Keratinocyte (primary cell): Measurements from ENCODE around the gene SPATA2. TPM values are rescaled to one million over a fixed set of nuclear protein-coding genes. Genes with fewer than 3 reads are reported as not detected.
"Not testable (repeated sequence)": the region's sequence is repeated elsewhere in the genome, so short reads cannot be mapped to it uniquely, and the experiment has no call there.

Source experiments
- DNase-seq: peaks from one replicate; pipeline ENCODE4 v3.0.0-alpha.2; 2011; ENCODE audit warnings: low read depth, missing footprints, low spot score
- FAIRE-seq: peaks from 2 replicates; lab custom pipeline; 2011; peaks lifted over from hg19 to GRCh38; lab: Jason Lieb, UNC
- H2AFZ ChIP-seq: 2 replicates; pipeline ENCODE4 v1.6.0; 2012; ENCODE audit warnings: low read length, control low read depth, inconsistent platforms; ENCODE audit not compliant: control insufficient read depth
- H3K27ac ChIP-seq: 2 replicates; pipeline ENCODE4 v1.5.1; 2011; ENCODE audit warnings: low read length; ENCODE audit not compliant: control insufficient read depth, insufficient read depth
- H3K27me3 ChIP-seq: 3 replicates; pipeline ENCODE4 v1.6.0; 2011; ENCODE audit warnings: low read length; ENCODE audit not compliant: control insufficient read depth, insufficient read depth; ENCODE audit errors: extremely low read depth
- H3K36me3 ChIP-seq, 2 experiments: 2 replicates in 1 of 2; 3 replicates in 1 of 2; pipeline ENCODE4 v1.5.1; 2011; ENCODE audit warnings: low read length in 2 of 2, mild to moderate bottlenecking in 1 of 2; ENCODE audit not compliant: control insufficient read depth in 2 of 2, insufficient read depth in 2 of 2; ENCODE audit errors: extremely low read depth in 1 of 2
- H3K4me1 ChIP-seq: 3 replicates; pipeline ENCODE4 v1.5.1; 2011; ENCODE audit warnings: low read length; ENCODE audit not compliant: control insufficient read depth, insufficient read depth; ENCODE audit errors: extremely low read depth
- H3K4me2 ChIP-seq: 3 replicates; pipeline ENCODE4 v1.6.0; 2011; ENCODE audit warnings: low read depth, low read length; ENCODE audit not compliant: control insufficient read depth, insufficient read depth; ENCODE audit errors: extremely low read depth
- H3K4me3 ChIP-seq, 3 experiments: fragments of 200-600 bp in 1 of 3; sonication (generic) in 1 of 3; 2 replicates in 2 of 3; 3 replicates in 1 of 3; pipeline ENCODE4 v1.5.1; 2011 to 2016; ENCODE audit warnings: low read length in 3 of 3, mild to moderate bottlenecking in 3 of 3, control low read depth in 2 of 3, inconsistent platforms in 1 of 3, low read depth in 1 of 3, mixed read lengths in 1 of 3, mixed run types in 1 of 3, moderate library complexity in 1 of 3; ENCODE audit not compliant: control insufficient read depth in 2 of 3, insufficient read depth in 2 of 3; ENCODE audit errors: extremely low read depth in 1 of 3
- H3K79me2 ChIP-seq: 2 replicates; pipeline ENCODE4 v1.6.0; 2012; ENCODE audit warnings: low read length; ENCODE audit not compliant: control insufficient read depth, insufficient read depth
- H3K9ac ChIP-seq: 3 replicates; pipeline ENCODE4 v1.6.0; 2011; ENCODE audit warnings: low read length; ENCODE audit not compliant: control insufficient read depth, insufficient read depth; ENCODE audit errors: extremely low read depth
- H3K9me1 ChIP-seq: 3 replicates; pipeline ENCODE4 v1.6.0; 2011; ENCODE audit warnings: low read length; ENCODE audit not compliant: control insufficient read depth, insufficient read depth; ENCODE audit errors: extremely low read depth
- H3K9me3 ChIP-seq: 2 replicates; pipeline ENCODE4 v1.5.1; 2012; ENCODE audit warnings: low read depth, low read length; ENCODE audit not compliant: control insufficient read depth
- H4K20me1 ChIP-seq: 3 replicates; pipeline ENCODE4 v1.6.0; 2011; ENCODE audit warnings: low read length; ENCODE audit not compliant: control insufficient read depth, insufficient read depth; ENCODE audit errors: extremely low read depth
- EZH2 ChIP-seq: IDR thresholded peaks from one replicate; pipeline ENCODE4 v1.6.1; 2012; ENCODE audit warnings: inconsistent platforms, mild to moderate bottlenecking, low read length, moderate library complexity
- dilution Hi-C: fragments of 300-500 bp; cut with MboI; formaldehyde crosslinking; loops from one replicate; pipeline ENCODE4 v1.7.0; 2020; ENCODE audit warnings: low sequenced_read_pairs; ENCODE audit not compliant: extremely low pct_ligation_motif_present
- polyA plus RNA-seq, 5 experiments: library from polyadenylated mRNA; depleted of rRNA in 3 of 5; stranded (reverse) in 3 of 5; stranded (forward) in 1 of 5; unstranded in 1 of 5; fragments of >200 nt; gene quantifications; 1 replicate in 1 of 5; 2 replicates in 3 of 5; 3 replicates in 1 of 5; pipeline versions ENCODE4 v1.2.1 to v1.2.3, GENCODE V29; 2011 to 2012; ENCODE audit warnings: missing spikeins in 2 of 5, low read depth in 1 of 5, low replicate concordance in 1 of 5
- TF ChIP-seq, protein P1 (sequence below), 3 experiments: IDR thresholded peaks in 1 of 3; conservative IDR thresholded peaks in 1 of 3; optimal IDR thresholded peaks in 1 of 3; 2 replicates in 2 of 3; 3 replicates in 1 of 3; pipeline versions ENCODE3 to v1.5.1; 2011; ENCODE audit warnings: low read length in 3 of 3, mild to moderate bottlenecking in 3 of 3, moderate library complexity in 2 of 3, control low read depth in 1 of 3, inconsistent platforms in 1 of 3; ENCODE audit not compliant: insufficient read depth in 2 of 3; ENCODE audit errors: extremely low read depth in 1 of 3

SPATA2 gene
- polyA plus RNA-seq, 1 donor (not counting 4 experiments of a cell fraction or from before 2014, with no cell fraction given) = 3.2 TPM

DNA sequence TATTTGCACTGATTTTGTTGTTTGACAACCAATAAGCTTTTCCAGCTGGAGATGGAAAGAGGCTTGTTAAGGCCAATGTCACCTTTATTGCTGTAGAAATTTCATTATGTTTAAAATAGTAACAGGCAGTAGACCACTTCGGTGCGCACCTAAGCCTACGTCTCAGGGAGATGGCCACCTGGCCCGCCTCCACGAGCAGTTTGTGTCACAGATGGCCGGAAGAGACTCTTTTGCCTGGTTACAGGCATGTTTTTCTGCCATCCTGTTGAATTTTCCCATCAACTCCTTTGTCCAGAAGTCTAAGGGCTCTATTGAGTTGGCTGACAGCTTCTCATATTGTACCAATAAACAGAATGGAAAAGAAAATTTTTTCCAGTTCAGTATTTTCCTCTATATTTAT lies 51.7 kb downstream of the SPATA2 start:
- H3K27ac ChIP-seq = no peak overlapping the region
- H3K9me1 ChIP-seq = no peaks in the 10 kb centered on the region
- DNase-seq = no peak
- TF ChIP-seq EZH2 = no peak
- TF ChIP-seq, protein P1, sequence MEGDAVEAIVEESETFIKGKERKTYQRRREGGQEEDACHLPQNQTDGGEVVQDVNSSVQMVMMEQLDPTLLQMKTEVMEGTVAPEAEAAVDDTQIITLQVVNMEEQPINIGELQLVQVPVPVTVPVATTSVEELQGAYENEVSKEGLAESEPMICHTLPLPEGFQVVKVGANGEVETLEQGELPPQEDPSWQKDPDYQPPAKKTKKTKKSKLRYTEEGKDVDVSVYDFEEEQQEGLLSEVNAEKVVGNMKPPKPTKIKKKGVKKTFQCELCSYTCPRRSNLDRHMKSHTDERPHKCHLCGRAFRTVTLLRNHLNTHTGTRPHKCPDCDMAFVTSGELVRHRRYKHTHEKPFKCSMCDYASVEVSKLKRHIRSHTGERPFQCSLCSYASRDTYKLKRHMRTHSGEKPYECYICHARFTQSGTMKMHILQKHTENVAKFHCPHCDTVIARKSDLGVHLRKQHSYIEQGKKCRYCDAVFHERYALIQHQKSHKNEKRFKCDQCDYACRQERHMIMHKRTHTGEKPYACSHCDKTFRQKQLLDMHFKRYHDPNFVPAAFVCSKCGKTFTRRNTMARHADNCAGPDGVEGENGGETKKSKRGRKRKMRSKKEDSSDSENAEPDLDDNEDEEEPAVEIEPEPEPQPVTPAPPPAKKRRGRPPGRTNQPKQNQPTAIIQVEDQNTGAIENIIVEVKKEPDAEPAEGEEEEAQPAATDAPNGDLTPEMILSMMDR (optimal IDR thresholded peaks at IDR 0.05 in 1 of 3, IDR thresholded peaks at IDR 0.05 in 1 of 3, conservative IDR thresholded peaks at IDR 0.05 in 1 of 3; ENCODE audit: extremely low read depth in 1 of 3, insufficient read depth in 2 of 3, low read length in 3 of 3) = no peak
- H3K9ac ChIP-seq = no peak overlapping the region
- H4K20me1 ChIP-seq = no peaks in the 10 kb centered on the region
- peaks cover 7% of the 10 kb centered on the region for H3K4me1 ChIP-seq
- no peak overlapping the region for H3K4me3 ChIP-seq
- no peaks in the 10 kb centered on the region for H3K27me3 ChIP-seq
- dilution Hi-C loops = no loop called here
- peaks cover 3 to 5% of the 10 kb centered on the region in 2 experiments for H3K36me3 ChIP-seq
- H3K4me2 ChIP-seq = no peak overlapping the region
- no peak overlapping the region for H2AFZ ChIP-seq
- no peak for FAIRE-seq
- H3K9me3 ChIP-seq = no peaks in the 10 kb centered on the region
- no peaks in the 10 kb centered on the region for H3K79me2 ChIP-seq

DNA sequence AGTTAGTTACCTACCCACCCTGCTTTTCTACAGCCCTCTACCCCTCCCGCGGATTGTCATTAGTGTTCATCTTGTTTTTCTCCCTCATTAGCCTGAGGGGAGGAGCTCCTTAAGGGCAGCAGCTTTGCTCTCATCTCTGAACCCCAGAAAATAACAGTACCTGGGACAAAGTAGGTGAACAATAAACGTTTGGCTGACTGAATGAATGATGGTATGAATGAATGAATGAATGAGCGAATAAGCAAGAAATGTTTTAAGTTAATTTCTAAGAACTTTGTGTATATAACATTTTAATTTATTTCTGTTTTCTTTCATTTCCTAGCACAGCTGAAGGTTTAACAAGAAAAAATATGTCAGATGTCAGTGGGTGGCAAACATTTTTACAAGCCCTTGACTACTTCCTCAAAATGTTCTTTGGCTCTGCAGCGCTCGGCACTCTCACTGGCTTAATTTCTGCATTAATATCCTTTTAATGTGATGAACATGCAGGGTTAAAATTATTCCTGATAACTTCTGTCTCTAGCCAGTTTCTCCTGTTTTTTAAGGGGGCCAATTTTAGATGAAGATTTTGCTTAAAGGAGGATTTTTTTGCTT lies 52.6 kb downstream of the SPATA2 start:
- dilution Hi-C loops = no loop called here
- TF ChIP-seq EZH2 = no peak
- TF ChIP-seq, protein P1 (optimal IDR thresholded peaks at IDR 0.05 in 1 of 3, IDR thresholded peaks at IDR 0.05 in 1 of 3, conservative IDR thresholded peaks at IDR 0.05 in 1 of 3; ENCODE audit: extremely low read depth in 1 of 3, insufficient read depth in 2 of 3, low read length in 3 of 3) = no peak

DNA sequence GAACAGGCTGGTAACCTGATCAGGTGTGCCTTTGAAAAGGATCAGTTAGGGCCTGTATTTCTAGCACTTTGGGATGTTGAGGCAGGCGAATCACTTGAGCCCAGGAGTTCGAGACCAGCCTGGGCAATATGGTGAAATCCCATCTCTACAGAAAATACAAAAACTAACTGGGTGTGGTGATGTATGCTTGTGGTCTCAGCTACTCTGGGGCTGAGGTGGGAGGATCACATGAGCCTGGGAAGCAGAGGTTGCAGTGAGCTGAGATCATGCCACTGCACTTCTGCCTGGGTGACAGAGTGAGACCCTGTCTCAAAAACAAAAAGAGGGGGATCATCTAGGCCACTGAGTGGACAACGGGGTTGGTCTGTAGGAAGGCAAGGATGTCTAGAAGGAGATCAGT lies 54.1 kb downstream of the SPATA2 start:
- H3K79me2 ChIP-seq, H4K20me1 ChIP-seq, H3K4me3 ChIP-seq, H3K9me3 ChIP-seq, H3K36me3 ChIP-seq, H2AFZ ChIP-seq, H3K27ac ChIP-seq, H3K27me3 ChIP-seq, dilution Hi-C loops, H3K9ac ChIP-seq, H3K4me2 ChIP-seq, DNase-seq, FAIRE-seq, H3K9me1 ChIP-seq, H3K4me1 ChIP-seq: not testable (repeated sequence)

More for the DNA sequence above, 52.6 kb downstream of the SPATA2 start:
- H3K9me3 ChIP-seq = no peaks in the 10 kb centered on the region
- no peak overlapping the region for H2AFZ ChIP-seq
- peaks cover 3 to 5% of the 10 kb centered on the region in 2 experiments for H3K36me3 ChIP-seq
- no peak overlapping the region for H3K4me3 ChIP-seq
- no peak overlapping the region for H3K27ac ChIP-seq
- H3K9me1 ChIP-seq = no peaks in the 10 kb centered on the region
- no peaks in the 10 kb centered on the region for H3K27me3 ChIP-seq
- no peaks in the 10 kb centered on the region for H4K20me1 ChIP-seq
- no peaks in the 10 kb centered on the region for H3K79me2 ChIP-seq
- peaks cover 7% of the 10 kb centered on the region for H3K4me1 ChIP-seq
- H3K9ac ChIP-seq = no peak overlapping the region
- no peak overlapping the region for H3K4me2 ChIP-seq
- DNase-seq (no peak), FAIRE-seq (no peak)
